KBM-7 (cell line): ENCODE measurements around the gene CHST13.

Source experiments
- DNase-seq: peaks from one replicate; pipeline ENCODE4 v3.0.0-alpha.2; 2015
- in situ Hi-C: fragments of 300-500 bp; cut with MboI; formaldehyde crosslinking; loops from 2 replicates; pipeline ENCODE4 v1.14.3; 2020; ENCODE audit warnings: low sequenced_read_pairs, low pct_unique_long_range_greater_than_20kb, mixed read lengths

CHST13 gene

DNA sequence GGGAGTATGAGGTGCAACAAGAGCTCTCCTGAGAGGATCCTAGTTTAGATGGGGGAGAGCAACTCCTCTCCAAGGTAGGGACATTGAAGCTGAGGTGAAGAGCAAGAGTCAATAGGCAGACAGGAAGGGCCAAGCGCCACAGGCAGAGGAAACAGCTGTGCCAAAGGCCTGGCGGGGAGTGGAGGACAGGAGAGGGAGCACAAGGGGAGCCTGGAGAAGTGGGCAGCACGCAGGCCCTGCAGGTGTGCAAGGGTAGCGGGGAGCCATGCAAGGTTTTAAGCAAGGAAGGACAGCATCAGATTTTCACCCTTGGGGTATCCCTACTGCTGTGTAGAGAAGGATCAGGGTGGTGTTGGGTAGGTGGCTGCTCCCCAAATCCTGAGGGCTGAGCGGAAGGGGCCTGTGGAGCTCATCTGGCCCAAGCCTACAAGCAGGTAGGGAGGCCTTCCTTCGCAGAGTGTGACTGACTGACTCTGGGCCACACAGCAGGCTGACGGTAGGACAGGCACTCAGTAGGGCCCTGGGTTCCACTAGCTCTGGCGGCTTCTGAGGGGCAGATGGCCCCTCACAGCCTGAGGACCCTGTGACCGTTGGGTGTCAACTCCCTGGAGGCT, 13.3 kb downstream of the CHST13 start:
- DNase-seq: peak; percentile 21
- in situ Hi-C loops: no loop called here

DNA sequence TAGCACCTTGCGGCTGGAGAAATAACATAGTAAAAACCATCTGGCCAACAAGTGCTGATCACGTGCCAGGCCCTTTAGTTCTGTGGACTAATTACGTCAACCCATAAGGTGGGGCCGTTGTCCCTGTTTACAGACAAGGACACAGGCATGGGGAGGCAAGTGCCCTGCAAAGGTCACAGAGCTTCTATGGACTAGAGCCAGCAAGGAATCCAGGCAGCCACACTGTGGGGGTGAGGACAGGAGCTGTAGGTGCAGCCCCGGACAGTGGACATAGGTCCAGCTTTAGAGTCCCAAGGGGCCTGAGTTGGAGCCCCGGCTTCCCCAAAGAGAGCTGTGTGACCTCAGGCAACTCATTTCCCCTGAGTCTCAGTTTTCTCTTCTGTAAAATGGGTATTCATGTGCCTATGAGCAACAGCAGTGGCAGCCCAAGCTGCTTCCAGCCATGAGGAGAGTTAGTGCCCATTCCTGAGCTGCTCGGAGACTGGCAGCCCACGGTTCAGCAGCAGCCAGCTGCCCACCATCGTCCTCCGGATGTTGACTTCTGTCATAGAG, 13.9 kb downstream of the CHST13 start:
- in situ Hi-C loops: no loop called here
- no peak for DNase-seq

DNA sequence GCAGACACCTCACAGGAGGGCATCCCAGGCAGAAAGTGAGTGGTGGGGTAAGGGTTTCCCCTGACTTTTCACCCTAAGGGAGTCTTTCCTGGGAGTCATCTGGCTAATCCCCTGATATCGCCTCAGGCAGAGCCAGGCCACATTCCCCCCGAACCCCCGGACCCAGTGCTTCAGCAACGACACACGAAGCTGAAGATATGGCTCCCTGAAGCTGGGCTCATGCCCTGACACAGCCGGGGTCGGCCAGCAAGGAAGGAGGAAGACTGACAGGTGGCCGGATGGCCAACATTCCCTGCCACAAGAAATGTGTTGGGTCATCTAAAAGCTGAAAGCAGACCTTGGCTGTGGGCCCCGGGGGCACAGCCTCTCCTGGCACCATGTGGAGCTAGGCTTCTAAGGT, 14.4 kb downstream of the CHST13 start:
- in situ Hi-C loops: no loop called here
- no peak for DNase-seq

DNA sequence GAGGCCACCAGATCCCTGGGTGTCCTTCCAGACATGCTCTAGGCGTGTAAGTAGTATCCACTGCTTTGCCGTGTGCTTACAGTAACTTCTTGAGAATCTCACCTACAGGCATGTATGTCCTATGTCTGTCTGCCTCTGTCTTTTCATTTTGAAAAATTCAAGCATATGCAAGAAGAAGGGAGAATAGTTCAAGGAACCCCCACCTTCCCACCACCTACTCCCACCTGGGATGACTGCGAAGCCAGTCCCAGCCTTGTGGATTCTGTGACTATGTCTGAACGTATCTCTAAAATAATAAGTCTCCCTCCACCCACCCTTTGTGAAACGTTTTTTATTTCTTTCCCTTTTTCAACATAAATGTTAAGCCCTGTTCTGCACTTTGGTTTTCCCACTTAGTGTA, 15.0 kb downstream of the CHST13 start:
- no peak for DNase-seq
- in situ Hi-C loops: no loop called here

DNA sequence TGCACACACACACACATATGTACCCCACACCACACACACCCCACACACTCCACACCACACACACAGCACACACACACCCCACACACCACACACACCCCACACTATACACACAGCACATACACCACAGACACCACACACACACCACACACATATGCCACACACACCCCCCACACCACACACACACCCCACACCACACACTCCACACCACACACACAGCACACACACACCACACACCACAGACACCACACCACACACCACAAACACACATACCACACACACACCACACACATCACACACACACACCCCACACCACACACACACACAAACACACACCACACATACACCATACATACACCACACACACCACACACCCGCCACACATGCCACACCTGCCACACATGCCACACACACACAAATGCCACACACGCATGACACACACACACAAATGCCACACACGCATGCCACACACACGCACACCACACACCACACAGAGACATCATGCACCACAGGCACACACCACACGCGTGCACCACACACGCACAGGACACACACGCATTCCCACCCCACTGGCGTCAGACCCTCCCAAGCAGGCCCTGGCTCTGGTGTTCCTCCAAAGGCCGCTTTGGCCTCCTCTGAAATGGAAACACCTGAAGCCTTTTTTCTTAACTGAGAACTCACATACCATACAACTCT, 15.7 kb downstream of the CHST13 start:
- DNase-seq: no peak
- in situ Hi-C loops: no loop called here

GRCh38 chr3:126540342-126540849, 16.4 kb downstream of the CHST13 start:
- in situ Hi-C loops: no loop called here
- DNase-seq: peak; percentile 85

GRCh38 chr3:126540951-126541627, 17.1 kb downstream of the CHST13 start:
- in situ Hi-C loops: no loop called here
- peak; percentile 63 for DNase-seq

GRCh38 chr3:126541628-126542339, 17.8 kb downstream of the CHST13 start:
- DNase-seq: no peak
- in situ Hi-C loops: no loop called here

GRCh38 chr3:126542340-126543241, 18.6 kb downstream of the CHST13 start:
- in situ Hi-C loops: no loop called here

GRCh38 chr3:126543457-126544061, 19.6 kb downstream of the CHST13 start:
- DNase-seq: no peak
- in situ Hi-C loops: no loop called here

More at GRCh38 chr3:126542340-126543241, 18.6 kb downstream of the CHST13 start:
- no peak for DNase-seq

- no peak for DNase-seq
- in situ Hi-C loops: no loop called here
Observed at GRCh38 chr3:126544596-126545281, 20.8 kb downstream of the CHST13 start.

DNA sequence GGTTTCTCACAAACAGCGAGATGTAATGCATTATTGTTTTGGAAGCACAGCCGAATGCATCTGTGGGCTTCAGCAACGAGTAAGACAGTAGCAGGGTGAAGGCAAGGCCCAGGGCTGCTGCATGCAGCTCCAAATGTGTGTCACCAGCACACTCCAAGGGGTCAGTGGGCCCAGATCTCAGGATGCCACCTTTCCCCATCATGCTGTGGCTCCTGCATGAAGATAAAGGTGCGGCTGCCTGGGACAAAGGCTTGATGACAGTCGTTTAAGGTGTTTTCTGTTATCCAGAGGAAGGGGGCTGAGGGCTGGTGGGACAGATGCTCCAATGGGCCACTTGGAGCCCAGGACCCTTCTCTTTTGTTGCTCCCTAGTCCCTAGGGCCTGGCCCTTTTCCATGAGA, 21.6 kb downstream of the CHST13 start:
- in situ Hi-C loops: no loop called here
- no peak for DNase-seq

DNA sequence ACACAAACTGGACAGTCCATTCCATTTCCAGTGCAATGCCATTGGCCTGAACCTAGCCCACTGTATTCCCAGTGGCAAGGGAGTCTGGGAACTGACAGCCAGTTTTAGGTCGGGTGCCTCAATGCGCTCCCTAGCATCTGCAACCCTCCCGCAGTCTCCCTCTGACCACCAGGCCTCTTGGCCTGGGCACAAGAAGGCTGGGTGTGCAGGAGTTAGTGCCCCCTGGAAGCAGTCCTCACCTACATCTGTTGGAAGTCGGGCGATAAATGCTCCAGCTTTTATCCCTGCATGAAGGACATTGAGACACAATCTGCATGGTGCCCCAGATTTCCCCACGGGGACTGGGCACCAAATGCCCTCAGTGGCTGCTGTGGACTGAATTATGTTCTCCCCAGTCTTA, 22.1 kb downstream of the CHST13 start:
- in situ Hi-C loops: no loop called here
- DNase-seq: no peak

DNA sequence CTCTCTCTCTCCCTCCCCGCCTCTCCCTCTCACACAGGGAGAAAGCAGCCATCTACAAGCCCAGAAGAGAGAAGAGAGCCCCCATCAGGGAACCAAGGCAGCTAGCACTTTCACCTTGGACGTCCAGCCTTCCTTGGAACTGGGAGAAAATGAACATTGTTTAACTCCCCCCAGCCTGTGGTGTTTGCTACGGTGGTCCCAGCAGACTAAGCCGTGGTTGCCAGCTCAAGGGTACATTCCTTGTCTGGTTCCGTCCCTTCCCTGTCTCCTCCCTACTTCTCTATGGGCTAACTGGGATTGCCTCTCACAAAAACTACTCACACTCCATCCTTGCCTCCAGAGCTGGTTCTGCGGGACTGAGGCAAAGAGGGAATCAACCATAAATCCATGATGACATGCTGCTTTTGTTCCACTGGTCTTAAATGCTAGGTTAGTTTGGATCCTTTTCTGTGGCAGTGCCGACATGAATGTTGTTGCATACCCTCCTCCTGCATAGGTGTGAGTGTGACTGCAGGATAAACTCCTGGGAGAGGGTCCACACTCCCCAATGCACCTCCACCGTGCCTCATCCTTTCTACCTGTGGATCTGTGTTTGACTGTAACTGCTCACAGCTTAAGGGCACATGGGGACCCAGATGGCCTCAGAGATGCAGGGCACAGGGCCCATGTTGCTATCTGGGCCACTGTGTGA, 22.7 kb downstream of the CHST13 start:
- DNase-seq: no peak
- in situ Hi-C loops: no loop called here

- in situ Hi-C loops: no loop called here
- DNase-seq: no peak
Observed at GRCh38 chr3:126547721-126548120, 23.8 kb downstream of the CHST13 start.

GRCh38 chr3:126548556-126549466, 24.9 kb downstream of the CHST13 start:
- DNase-seq: no peak
- in situ Hi-C loops: no loop called here
